GM10248 (cell line): ENCODE measurements around the gene CCDC183.

Source experiments
- CTCF ChIA-PET: fragments of 300-600 bp; sonication (Branson Sonifier 250); formaldehyde crosslinking; extraction: SDS; loops from one replicate; lab custom pipeline; 2021; ENCODE audit warnings: antibody characterized with exemption; lab: Yijun Ruan, JAX
- POLR2A ChIA-PET: fragments of 350-650 bp; sonication (Branson Sonifier 250); formaldehyde crosslinking; extraction: SDS; loops from one replicate; lab custom pipeline; 2020; ENCODE audit warnings: antibody characterized with exemption; lab: Yijun Ruan, JAX
- DNase-seq: peaks from one replicate; pipeline ENCODE4 v3.0.0; 2012; ENCODE audit errors: extremely low spot score
- CTCF ChIP-seq: IDR thresholded peaks from 2 replicates; pipeline ENCODE4 v1.5.1; 2012; ENCODE audit warnings: mild to moderate bottlenecking, low read depth; ENCODE audit errors: extremely low read depth, missing control alignments, control extremely low read depth

Gene CCDC183

GRCh38 chr9:136847826-136848392 is 51.8 kb downstream of the CCDC183 start:
- CTCF ChIA-PET = interaction anchor here (0.6 to 1.6 kb wide), 3 partner anchors 33 to 223 kb away, joined by 3 read pairs; partner anchors contain the start of gene SAPCD2
- DNase-seq = peak; percentile 81
- no peak for TF ChIP-seq CTCF
- POLR2A ChIA-PET = interaction anchor here (0.6 to 1.0 kb wide), 5 partner anchors 8 to 96 kb away, joined by 3 to 5 read pairs (median 4); no protein-coding TSS in a partner anchor

GRCh38 chr9:136848393-136849037 is 52.4 kb downstream of the CCDC183 start:
- peak; percentile 71 for DNase-seq
- no peak for TF ChIP-seq CTCF
- POLR2A ChIA-PET = no interaction called here
- CTCF ChIA-PET = no interaction called here

- peak; percentile 99 for DNase-seq
- ChIA-PET POLR2A (no interaction called here), CTCF (no interaction called here)
- TF ChIP-seq CTCF = no peak
Measured at GRCh38 chr9:136849038-136849959, 53.2 kb downstream of the CCDC183 start, which contains the start of gene PHPT1. PHPT1 (plus strand) TSS chr9:136849409; CDS start chr9:136849431, 22 bp downstream.

GRCh38 chr9:136849960-136850865 is 54.1 kb downstream of the CCDC183 start:
- DNase-seq = no peak
- ChIA-PET POLR2A (no interaction called here), CTCF (no interaction called here)
- TF ChIP-seq CTCF = no peak

GRCh38 chr9:136850866-136851775 is 55.0 kb downstream of the CCDC183 start:
- DNase-seq = no peak
- no peak for TF ChIP-seq CTCF
- ChIA-PET POLR2A (interaction anchor here (1.2 kb wide), 1 partner anchor 9 kb away, joined by 4 read pairs; the partner anchor contains the start of gene AJM1), CTCF (no interaction called here)
